Measurements from ENCODE around the gene TSC22D1.

The TSC22D1 gene

DNA sequence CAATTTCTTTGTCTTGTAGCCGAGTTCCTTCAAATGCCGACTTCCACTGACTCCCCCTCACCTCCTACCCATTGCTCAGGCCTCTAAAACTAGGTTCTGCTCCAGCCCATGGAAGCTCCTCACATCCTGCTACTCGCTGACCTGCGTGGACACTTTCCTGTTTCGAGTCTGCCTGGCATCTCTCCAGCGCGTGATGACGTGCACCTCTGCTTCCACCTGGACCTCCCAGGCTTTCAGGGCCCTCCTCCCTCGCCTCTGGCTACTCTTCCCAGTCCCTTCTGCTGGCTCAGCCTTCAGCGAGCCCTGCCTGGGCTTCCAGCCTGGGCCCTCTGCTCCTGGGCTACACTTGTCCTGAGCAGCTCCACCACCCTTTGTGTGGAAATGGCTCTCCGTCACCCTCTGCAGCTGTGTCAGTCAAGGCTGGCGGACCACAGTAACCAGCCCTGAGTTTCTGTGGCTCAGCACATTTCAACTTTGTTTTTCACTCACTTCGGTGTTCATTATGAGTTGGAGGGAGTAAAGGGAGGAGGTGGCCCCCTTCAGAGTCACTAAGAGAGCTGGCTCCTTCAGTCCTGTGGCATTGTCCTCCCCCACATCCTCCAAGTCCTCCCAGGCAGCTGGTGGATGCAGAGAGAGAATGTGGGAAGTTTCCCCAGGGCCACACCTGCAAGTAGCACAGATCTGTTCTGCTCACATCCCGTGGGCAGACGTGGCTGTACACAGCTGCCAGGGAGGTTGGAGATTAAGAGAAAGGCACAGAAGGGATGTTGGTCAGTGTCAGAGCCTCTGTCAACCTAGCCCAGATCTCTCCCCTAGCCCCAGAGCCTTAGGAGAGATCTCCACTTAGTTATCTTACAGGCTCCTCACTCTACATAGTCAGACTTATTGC is 153.1 kb downstream of the TSC22D1 start:
- no peak for DNase-seq

DNA sequence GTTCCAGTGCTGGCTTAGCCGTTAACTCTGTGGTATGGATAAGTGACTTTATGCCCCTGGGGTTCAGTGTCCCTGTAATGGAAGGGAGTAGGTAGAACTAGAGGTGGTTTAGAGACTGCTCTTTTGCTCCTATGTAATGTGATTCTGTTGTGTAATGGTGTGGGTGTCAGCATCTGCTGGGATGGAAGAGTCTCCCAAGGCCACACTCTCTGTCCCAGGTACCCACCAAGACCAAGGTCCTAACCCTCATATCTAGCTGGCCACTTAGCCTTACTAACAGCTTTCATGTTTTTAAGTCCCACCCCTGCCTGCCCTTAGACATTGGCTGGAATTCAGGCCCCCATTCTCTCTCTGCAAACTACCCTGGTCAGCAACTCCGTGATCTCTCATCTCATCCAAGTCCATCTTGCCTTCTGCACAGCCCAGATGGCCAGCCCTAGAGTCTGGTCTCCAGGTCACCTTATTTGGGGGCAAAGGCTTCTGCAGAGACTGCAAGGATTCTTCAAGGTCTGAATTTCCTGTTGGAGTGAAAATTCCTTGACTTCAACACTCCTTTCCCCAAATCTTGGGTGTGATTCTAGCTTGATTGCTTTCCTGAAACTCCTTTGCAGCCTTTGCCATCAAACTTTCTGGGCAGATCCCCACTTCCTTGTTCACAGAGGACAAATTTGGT is 154.1 kb downstream of the TSC22D1 start:
- no peak for DNase-seq

DNA sequence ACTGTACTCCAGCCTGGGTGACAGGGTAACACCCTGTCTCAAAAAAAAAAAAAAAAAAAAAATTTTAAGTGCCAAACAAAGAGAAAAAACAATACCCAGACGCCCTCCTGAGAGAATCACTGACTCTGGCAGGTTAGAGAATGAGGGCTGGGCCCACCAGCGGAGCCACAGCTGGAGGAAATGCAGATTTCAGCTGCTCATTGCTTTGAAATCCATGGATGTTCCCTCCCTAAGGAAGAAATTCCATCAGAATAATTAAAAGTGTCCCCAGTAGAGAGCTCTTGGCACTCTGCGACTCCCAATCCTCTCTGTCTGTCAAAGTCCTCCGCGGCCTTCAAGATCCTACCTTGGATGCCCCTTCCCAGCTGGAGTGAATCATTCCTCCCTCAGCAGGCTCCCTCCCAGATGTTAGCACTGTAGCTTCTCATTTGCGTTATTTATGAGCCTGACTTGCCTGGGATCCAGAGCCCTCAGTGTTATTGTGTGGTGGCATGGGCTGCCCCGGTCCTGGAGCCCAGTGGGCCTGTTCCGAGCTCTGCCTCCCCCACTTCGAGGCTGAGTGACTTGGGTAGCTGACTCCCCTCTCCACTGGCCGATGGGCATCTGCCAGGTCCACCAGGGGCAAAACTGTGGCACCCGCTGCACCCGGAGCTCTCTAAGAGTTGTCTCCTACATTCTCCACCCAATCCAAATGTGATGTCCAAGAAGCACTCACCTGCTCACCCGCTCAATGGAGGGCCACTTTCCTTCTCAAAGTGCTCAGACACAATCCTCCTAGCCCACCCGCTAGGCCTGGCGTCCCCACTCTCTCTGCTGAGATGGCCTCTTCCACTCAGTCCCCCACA is 155.5 kb downstream of the TSC22D1 start:
- no peak for DNase-seq

DNA sequence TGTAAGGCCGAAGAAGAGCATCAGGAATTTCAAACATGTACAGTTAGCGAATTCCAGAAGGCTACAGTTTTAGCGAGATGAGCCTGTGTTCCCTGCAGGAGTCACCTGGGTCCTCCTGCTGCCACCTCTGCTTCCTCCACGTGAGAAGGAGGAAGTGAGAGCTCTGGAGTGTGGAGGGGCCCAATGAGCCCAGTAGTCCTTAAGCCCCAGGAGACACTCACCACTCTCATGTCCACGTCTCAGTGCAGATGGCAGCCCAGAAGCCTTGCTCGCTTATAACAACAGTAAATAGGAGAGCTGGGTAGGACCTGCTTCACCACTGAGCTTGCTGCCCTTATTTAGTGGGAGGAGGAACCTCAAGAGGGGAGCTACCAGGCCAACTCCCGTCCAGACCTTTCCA is 158.3 kb downstream of the TSC22D1 start:
- no peak for DNase-seq

DNA sequence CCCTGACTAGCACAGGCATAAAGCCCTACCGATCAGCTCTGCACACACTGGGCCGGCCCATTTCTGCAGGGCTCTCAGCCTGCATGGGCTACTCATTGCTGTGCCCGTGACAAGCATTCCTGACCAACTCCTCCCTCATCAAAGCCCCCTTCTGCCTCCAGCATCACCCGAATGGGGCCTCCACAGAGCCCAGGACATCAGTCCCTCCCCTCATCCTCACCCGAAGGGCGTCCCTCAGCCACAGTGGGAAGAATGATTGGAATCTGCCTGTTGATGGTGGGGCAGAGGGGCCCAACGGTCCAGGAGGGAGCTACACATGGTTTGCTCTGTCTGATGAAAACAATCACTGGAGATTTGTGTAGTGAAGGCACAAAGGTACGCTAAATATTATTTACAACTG is 158.7 kb downstream of the TSC22D1 start:
- no peak for DNase-seq

DNA sequence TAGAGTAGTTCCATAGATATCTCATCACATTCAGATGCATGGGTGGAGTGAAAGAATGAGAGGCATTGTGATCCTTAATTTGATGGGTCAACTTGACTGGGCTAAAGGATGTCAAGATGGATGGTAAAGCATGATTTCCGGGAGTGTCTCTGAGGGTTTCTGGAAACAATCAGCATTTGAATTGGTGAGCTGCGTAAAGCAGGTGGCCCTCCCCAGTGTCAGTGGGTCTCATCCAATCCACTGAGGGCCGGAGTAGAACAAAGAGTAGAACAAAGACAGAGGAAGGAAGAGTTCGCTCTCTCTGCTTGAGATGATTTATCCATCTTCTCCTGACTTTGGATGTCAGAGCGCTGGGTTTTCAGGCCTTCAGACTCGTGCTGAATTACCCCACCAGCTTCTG is 159.4 kb downstream of the TSC22D1 start:
- DNase-seq, result no peak

DNA sequence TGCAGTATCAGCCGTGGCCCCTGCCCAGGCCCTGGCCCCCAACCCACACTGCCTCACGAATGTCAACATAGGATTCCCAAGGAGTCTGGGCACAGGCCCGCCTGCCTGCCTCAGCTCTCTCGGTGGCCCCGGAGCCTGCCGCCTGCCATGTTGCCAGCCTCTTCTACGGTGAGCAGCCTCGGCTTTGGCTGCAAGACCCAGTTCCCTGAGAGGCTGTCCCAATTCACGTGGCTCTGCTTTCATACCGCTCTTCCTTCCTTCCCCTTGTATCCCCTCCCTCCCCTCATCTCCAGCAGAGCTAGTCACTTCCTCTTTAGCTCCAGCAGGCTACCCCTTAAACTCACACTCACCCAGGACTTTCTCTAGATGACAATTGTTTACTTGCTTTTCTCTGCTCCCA is 159.8 kb downstream of the TSC22D1 start:
- DNase-seq, result no peak

DNA sequence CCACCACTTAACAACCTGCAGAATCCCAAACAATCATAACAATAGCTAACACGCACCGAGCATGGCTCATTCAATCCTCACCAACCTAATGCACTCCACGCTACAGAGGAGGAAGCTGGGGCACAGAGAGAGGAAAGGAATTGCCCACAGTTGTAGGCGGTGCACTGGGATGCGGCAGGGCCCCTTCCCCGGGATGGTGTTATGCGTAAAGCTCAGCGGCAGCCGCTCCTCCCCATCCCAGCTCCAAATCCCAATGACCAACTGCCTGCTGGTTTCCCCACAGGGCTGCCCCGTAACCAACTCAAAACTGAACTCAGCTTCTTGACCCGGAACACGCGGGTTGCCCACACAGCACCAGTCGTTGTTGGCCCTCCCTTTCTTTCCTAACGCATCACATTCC is 160.3 kb downstream of the TSC22D1 start:
- DNase-seq, result no peak

DNA sequence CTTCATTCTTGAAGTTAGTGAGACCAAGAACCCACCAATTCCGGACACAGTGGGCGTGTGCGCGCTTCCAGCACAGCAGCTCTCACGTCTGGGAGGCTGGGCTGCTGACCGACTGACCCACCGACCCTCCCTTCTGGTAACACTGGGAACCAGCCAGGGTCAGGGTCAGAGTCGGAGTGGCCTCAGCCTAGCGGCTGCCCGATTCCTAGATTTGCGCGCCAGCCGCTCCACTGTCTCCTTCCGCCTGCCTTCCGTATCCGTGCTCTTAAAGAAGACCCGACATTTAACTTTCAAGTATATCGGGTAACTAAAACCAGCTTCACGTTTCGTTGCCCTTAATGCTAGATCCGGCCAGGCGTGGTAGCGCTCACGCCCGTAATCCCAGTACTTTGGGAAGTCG is 161.4 kb downstream of the TSC22D1 start:
- no peak for DNase-seq

DNA sequence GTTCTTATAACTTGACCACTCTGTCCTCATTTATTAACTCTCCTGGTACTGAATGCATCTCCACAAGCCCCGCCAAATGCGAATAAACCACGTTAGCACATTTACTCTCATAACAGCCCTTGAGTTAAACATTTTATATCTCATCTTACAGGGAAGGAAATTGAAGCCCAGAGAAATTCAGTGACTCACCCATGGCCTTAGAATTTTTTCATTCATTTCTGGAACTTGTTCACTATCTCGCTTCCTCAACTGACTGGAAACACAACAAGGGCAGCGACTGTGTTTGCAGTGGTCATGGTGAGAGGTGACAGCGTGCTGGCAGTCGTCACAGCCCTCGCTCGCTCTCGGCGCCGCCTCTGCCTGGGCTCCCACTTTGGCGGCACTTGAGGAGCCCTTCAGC is 163.0 kb downstream of the TSC22D1 start:
- DNase-seq, result no peak

DNA sequence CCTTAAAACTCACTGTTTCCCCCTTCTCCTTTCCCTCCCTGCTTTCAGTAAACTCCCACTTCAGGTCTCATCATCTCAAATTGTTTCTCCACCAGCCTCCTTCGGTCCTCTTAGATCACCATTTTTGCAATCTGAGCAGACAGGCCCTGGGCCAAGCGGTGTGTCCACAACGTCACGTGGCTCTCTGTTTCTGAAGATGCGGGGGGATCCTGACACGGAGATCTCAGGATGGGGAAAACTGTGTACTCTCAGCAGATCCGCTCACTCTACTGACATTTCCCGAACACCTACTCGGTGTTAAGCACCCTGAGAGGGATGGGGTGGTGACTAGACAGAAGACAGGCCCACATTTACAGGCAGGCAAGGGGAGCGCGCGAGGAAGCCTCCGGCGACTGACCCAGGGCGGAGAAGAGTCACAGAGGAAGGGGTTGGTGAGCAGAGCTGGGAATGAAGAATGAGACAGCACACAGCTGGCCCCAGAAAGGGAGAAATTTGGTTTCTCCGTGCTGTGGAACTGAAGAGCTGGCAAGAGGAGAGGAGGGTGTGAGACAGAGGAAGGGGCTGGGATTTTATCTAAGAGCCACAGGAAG is 163.7 kb downstream of the TSC22D1 start:
- DNase-seq, result no peak

DNA sequence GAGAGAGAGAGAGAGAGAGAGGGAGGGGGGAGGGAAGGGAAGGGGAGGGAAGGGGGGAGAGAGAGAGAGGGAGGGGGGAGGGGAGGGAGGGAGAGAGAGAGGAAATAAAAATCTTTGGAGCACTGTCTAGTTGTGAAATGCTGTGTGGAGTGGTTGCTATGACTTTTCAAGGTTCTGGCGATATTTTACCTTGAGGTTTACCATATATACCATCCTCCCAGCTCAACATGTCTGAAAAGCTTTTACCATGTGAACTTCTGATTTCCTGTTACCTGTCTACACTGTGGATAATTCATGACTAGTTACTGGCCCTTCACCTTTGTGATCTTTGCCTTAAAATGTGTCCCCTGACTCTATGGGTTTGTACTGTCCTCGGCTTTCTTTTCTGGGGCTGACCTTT is 164.3 kb downstream of the TSC22D1 start:
- no peak for DNase-seq

DNA sequence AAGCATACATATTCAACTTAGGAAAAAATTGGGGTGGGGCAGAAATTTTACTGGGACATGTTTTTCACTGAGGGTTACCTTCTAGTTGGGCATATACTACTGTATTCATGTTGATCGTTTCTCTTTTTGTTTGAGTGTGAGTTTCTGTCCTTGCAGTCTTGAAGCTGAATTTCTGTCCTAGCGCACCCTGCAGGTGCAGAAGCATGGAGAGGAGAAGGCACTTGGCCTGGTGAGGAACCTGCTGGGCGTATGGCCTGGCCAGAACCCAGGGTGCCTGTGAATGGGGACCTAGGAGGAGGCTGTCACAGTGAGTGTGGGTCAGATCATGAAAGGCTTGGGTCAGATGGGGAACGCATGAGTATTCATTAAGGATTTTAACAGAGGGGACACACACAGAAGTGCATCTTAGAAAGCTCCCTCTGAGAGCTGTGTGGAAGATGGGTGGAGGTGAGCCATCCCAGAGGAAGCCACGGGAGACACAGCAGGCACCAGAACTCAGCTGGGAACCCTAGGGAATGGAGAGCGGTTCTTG is 165.7 kb downstream of the TSC22D1 start:
- no peak for DNase-seq

DNA sequence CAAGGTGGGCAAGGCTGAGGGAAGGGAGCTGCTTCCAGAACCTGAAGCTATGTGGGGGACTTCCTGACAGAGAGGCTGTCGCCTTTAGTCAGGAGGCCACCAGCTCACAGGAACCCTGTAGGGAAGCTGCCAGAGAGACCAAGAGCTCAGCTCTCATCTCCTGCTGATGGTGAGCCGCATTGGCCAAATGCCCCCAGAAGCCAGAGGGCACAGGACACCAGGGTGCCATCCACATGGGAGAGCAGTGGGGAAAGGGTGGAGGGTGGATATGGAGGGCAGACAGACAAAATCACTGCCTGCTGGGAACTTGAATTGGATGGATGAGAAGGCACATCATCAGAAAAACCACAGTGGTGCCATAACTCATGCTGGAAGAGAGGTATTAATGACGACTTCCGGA is 166.5 kb downstream of the TSC22D1 start:
- DNase-seq, result no peak

DNA sequence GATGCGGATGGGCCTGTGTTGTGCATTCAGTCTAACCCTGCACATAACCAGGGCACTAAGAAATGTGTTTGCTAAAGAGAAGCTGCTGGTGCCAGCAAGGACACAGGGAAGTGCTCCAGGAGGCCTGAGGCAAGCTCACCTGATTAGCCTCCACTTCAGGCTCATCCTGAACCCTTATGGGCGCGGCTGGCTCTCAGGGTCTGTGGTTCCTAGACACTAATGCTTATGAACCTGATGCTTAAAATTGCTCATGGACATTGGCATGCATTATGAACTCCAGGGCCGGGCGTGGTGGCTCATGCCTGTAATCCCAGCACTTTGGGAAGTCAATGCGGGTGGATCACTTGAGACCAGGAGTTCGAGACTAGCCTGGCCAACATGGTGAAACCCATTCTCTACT is 168.2 kb downstream of the TSC22D1 start:
- no peak for DNase-seq

DNA sequence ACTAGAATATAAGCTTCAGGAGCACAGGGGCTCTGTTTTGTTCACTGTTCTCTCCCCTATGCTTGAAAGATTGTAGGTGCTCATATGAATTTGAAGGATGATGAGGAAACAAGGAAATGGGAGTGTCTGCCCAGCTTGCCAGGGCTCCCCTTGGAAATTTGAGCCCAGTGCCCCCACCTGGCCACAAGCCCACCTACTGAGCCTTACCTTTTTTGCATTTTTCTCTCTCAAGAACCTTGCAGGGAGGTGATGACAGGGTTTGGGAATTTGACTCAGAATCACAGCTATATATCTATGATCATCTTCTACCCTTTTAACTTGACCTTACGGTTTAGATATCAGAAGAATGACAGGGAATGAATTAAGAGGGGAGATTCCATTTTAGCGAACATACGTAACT is 168.8 kb downstream of the TSC22D1 start:
- DNase-seq, result no peak

DNA sequence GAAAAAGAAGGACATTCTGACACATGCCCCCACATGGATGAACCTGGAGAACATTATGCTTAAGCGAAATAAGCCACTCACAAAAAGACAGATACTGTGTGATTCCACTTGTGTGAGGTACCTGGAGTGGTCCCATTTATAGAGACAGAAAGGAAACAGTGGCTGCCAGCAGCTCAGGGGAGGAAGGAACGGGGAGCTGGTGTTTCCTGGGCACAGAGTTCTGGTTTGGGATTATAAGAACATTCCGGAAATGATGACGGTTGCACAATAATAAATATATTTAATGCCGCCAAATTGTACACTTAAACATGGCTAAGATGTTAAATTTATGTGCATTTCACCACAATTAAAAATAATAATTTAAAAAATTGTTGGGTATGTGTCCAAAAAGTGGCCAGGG is 169.5 kb downstream of the TSC22D1 start:
- no peak for DNase-seq

DNA sequence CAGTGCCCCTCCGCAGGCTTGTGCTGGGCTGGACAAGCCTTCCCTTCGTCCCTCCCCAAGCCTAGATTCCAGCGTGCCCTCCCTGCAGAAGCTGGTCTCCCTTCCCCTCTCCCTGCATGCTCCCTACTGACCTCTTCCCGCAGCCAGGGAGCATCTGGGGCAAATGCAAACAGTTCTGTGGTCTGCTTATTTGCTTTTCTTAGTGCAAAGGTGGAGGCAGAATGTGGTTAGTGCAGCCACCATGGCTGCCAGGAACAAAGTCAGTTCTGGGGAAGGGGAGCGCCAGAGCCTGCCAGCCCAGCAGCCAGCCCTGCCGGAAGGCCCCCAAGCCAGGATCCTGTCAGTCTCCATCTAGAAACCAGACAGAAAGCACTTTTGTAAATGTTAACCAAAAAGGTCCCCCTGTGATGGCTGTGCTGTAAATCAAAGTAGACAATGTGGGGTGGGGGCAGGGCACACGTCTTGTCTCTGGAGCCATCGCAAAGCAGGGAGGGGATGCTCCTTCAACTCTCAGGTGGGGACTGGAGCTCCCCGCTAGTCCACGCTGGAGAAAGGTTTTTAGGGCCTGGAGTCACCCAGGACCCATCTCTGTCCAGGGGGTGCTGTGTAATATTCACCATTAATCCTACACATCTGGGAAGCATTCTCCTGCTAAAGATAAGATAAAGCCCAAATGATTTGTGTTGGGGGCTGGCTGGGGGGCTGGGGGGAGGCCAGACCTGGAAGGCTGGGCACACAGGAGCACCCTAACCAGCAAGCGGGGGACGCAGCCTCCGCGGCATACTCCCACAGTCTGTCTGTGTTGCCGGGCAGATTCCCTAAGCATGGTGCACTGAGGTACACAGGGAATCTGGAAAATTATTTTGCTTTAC is 171.6 kb downstream of the TSC22D1 start:
- no peak for DNase-seq

DNA sequence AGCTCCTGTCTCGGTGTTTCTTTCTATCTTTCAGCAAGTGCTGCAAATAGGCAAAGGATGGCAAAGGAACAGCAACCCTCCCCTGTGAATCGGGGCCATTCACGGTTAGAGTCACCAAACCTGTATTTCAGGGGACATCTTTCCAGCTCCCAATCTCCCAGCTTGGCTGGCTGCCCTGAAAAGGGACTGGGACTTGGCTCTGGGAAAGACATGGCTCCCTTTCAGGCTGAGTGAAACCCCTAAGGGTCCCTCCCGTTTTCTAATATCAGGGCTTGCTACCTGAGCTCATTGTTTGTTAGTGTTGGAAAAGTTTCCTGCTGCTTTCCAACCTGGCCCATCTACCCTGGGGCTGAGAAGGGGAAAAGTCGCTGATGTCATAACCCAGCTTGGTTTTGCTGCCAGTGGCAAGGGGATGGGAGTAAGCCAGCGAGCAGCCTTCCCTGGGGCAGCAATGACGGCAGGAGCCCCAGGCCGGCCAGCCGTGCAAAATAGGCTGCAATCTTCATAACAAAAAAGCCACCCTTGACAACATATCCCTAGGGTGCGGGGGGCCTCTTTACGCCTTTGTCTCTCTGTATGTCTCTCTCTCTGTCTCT is 172.6 kb downstream of the TSC22D1 start:
- no peak for DNase-seq

DNA sequence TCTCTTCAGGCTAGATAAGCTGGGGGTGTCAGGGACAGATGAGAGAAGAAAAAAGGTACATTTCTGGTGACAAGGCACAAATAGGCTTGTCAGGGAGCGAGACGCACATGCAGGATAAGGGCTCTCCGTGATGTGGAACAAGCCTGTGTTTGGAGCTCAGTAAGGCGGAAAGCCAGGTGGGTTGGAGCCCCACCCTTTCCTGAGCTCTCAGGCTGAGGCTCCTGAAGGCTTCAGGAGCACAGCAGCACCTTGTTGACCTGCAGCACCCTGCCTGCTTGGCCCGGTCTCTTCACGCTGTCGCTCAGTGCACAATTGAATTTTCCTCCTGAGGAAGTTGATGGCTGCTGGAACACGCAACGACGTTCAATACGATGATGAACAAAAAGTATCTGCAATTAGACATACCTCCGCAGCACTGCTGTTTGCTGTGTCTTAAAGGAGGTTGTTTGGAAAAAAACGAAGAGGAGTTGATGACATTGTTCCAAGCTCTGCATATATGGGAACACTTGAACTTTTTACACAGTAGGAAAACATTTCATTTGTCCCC is 173.2 kb downstream of the TSC22D1 start:
- DNase-seq, result no peak

DNA sequence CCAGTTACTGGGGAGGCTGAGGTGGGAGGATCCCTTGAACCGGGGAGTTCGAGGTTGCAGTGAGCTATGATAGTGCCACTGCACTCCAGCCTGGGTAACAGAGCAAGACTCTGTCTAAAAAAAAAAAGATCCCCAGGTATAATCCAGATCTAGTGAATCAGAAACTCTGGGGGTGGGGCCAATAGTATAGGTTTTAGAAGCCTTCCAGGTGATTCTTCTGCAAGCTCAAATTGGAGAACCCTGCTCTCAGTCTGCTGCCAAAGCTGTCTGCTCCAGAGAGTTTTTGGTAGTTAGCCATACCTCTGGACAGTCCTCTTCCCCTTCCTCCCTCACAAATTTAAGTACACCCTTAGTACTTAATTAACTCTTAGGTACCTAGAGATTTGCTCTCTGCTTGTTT is 174.6 kb downstream of the TSC22D1 start:
- no peak for DNase-seq
